ENCODE measurements around the gene PRR5L.

PRR5L gene

DNA sequence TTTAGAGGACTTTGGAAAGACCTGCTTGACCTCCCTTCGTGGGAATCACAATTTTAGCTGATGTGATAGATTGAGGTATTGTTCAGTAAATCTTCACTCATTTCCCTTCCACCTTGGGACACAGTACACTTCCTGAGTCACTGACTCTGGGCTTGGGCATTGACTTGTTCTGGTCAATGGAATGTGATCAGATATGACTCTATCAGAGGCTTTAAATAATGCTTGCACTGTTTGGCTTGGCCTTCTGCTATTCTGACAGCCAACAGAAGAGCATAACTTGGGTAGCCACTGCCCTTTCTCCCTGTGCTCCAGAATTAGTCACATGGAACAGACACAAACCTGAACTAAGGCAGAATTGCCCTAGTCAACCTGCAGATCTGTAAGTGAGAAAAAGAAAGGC lies 12.5 kb downstream of the PRR5L start:
- H3K27ac ChIP-seq (replicated peaks) = no peak overlapping the region
- no peaks in the 10 kb centered on the region for H3K27me3 ChIP-seq (ENCODE audit: insufficient read depth, poor library complexity, severe bottlenecking)
- TF ChIP-seq POLR2AphosphoS5 (IDR thresholded peaks at IDR 0.05; ENCODE audit: low read depth) (no peak), GABPA (IDR thresholded peaks at IDR 0.05; ENCODE audit: low read depth) (no peak), SPI1 (IDR thresholded peaks at IDR 0.05; ENCODE audit: borderline replicate concordance, low read depth) (no peak), REST (IDR thresholded peaks at IDR 0.05; ENCODE audit: insufficient replicate concordance, low read depth) (no peak)
- TF ChIP-seq, protein P1, sequence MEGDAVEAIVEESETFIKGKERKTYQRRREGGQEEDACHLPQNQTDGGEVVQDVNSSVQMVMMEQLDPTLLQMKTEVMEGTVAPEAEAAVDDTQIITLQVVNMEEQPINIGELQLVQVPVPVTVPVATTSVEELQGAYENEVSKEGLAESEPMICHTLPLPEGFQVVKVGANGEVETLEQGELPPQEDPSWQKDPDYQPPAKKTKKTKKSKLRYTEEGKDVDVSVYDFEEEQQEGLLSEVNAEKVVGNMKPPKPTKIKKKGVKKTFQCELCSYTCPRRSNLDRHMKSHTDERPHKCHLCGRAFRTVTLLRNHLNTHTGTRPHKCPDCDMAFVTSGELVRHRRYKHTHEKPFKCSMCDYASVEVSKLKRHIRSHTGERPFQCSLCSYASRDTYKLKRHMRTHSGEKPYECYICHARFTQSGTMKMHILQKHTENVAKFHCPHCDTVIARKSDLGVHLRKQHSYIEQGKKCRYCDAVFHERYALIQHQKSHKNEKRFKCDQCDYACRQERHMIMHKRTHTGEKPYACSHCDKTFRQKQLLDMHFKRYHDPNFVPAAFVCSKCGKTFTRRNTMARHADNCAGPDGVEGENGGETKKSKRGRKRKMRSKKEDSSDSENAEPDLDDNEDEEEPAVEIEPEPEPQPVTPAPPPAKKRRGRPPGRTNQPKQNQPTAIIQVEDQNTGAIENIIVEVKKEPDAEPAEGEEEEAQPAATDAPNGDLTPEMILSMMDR (IDR thresholded peaks at IDR 0.05; ENCODE audit: insufficient read depth, low read length) = no peak
- DNase-seq (ENCODE audit: low read depth in 1 of 2, low spot score in 1 of 2) = no peak
- H3K4me3 ChIP-seq (replicated peaks; ENCODE audit: insufficient read depth, low read length) = no peak overlapping the region

GRCh38 chr11:36309779-36310178 lies 13.7 kb downstream of the PRR5L start:
- no peak overlapping the region for H3K27ac ChIP-seq (replicated peaks)
- TF ChIP-seq REST (IDR thresholded peaks at IDR 0.05; ENCODE audit: insufficient replicate concordance, low read depth) (no peak), POLR2AphosphoS5 (IDR thresholded peaks at IDR 0.05; ENCODE audit: low read depth) (no peak), GABPA (IDR thresholded peaks at IDR 0.05; ENCODE audit: low read depth) (no peak)
- no peak for DNase-seq (ENCODE audit: low read depth in 1 of 2, low spot score in 1 of 2)
- no peak overlapping the region for H3K4me3 ChIP-seq (replicated peaks; ENCODE audit: insufficient read depth, low read length)
- peaks cover 2% of the 10 kb centered on the region for H3K27me3 ChIP-seq (ENCODE audit: insufficient read depth, poor library complexity, severe bottlenecking)

DNA sequence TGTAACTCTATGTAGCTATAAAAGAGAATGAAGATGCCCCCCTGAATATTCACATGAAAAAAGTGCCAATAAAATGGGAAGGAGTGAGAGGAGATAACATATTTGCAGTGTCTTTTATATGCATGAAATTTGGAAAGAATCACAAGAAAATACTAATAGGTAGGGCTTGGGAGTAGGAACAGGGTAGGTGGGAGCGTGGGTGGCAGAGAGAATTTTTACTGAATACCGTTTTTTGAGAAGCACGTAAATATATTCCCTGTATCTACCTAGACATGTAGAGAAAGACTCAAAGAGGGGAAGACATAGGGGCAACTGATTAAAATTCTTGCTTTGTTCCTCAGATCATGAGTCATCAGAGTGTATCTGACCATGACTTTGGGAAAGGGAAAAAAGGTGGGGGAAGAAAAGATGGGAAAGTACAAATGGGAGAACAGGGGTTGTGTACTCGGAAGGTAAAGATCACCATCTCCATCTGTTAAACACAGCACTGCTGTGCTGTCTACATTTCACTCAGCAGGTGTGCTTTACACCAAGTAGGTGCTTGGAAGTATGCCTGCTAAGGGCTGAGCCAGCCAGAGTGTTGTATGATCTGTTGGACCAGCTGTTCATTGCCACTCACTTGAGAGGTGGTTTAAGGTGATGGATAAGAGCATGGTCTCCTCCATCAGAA lies 16.0 kb downstream of the PRR5L start:
- H3K27ac ChIP-seq (replicated peaks) = no peak overlapping the region
- H3K27me3 ChIP-seq (ENCODE audit: insufficient read depth, poor library complexity, severe bottlenecking) = peaks cover 4% of the 10 kb centered on the region
- TF ChIP-seq POLR2AphosphoS5 (IDR thresholded peaks at IDR 0.05; ENCODE audit: low read depth) (no peak), REST (IDR thresholded peaks at IDR 0.05; ENCODE audit: insufficient replicate concordance, low read depth) (no peak), GABPA (IDR thresholded peaks at IDR 0.05; ENCODE audit: low read depth) (no peak)
- TF ChIP-seq, protein P1 (IDR thresholded peaks at IDR 0.05; ENCODE audit: insufficient read depth, low read length) = no peak

More for the DNA sequence above, 16.0 kb downstream of the PRR5L start:
- no peak overlapping the region for H3K4me3 ChIP-seq (replicated peaks; ENCODE audit: insufficient read depth, low read length)
- DNase-seq (ENCODE audit: low read depth in 1 of 2, low spot score in 1 of 2) = no peak
